OCI-LY3 (cell line): ENCODE data around the gene SAC3D1.

Experiments
- EZH2phosphoT487 ChIP-seq: fragments of 200-600 bp; shearing (Covaris generic); IDR thresholded peaks from 2 replicates; pipeline ENCODE4 v1.6.1; 2018; ENCODE audit warnings: antibody characterized with exemption, mixed run types, low read depth
- TF ChIP-seq, protein P1 (sequence below): fragments of 200-600, 300-600 bp; sonication (generic); IDR thresholded peaks from 2 replicates; pipeline ENCODE4 v1.5.1; 2014; ENCODE audit warnings: antibody characterized with exemption, low read length, low read depth

DNA sequence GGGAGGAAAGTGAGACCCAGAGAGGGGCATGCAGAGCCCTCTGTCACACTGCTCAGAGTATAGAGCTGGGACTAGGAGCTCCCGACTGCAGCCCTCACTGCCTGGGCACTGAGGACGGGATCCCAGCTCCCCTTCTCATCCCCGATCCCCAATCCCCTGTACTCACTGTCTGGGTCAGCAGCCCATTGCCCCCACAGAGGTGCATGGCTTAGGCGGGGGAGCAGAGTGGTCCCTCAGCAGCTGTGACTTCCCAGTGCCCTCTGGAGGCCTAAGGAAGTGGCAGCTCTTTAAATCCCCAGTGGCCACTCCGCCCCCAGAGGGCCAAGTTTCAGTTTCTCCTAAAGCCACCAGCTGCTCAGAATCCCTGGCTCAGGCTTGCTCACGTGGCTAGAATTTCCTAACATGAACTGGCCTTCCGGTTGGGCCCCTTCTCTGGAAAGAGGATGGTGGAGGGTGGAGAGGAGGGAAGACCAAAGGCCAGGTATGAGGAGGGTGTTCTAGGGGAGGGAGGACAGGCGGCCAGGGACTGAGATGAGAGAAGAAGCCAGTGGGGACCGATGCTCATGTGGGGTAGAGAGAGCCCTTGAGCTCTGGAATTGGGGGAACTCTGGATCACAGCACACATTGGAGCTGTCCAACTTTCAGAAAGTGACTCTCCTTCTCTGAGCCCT is 44.2 kb upstream of the SAC3D1 start, which contains the start of gene BATF2:
- TF ChIP-seq, protein P1, sequence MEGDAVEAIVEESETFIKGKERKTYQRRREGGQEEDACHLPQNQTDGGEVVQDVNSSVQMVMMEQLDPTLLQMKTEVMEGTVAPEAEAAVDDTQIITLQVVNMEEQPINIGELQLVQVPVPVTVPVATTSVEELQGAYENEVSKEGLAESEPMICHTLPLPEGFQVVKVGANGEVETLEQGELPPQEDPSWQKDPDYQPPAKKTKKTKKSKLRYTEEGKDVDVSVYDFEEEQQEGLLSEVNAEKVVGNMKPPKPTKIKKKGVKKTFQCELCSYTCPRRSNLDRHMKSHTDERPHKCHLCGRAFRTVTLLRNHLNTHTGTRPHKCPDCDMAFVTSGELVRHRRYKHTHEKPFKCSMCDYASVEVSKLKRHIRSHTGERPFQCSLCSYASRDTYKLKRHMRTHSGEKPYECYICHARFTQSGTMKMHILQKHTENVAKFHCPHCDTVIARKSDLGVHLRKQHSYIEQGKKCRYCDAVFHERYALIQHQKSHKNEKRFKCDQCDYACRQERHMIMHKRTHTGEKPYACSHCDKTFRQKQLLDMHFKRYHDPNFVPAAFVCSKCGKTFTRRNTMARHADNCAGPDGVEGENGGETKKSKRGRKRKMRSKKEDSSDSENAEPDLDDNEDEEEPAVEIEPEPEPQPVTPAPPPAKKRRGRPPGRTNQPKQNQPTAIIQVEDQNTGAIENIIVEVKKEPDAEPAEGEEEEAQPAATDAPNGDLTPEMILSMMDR = peak; percentile 53
- no peak for TF ChIP-seq EZH2phosphoT487
